IMR-90 (cell line): Measurements from ENCODE around the gene SRC. TPM values are rescaled to one million over a fixed set of nuclear protein-coding genes. Genes with fewer than 3 reads are reported as not detected.

Experiments
- ATAC-seq: fragments of 200-7000 bp; cut with Tn5 transposase; 2 replicates; pipeline ENCODE4 v1.9.1; 2020; ENCODE audit warnings: low read depth, mild to moderate bottlenecking, moderate library complexity
- BruUV-seq: library from RNA; stranded (reverse); fragments of 400-500 nt; replicated peaks from 2 replicates; lab custom pipeline; 2021; lab: Mats Ljungman, UMichigan
- CTCF ChIA-PET: fragments of 300-600 bp; formaldehyde crosslinking; extraction: SDS; loops from one replicate; lab custom pipeline; 2021; ENCODE audit warnings: antibody characterized with exemption; lab: Yijun Ruan, JAX
- POLR2A ChIA-PET: fragments of 300-600 bp; sonication (Branson Sonifier 250); formaldehyde crosslinking; loops from one replicate; lab custom pipeline; 2022; ENCODE audit warnings: antibody characterized with exemption; ENCODE audit not compliant: unreplicated experiment; lab: Charles Lee
- DNase-seq: peaks from one replicate; pipeline ENCODE4 v3.0.0; 2013
- H2AFZ ChIP-seq: replicated peaks from 2 replicates; pipeline ENCODE3; 2013; ENCODE audit warnings: low read length, mild to moderate bottlenecking; ENCODE audit not compliant: poor library complexity
- H2AK5ac ChIP-seq: 2 replicates; pipeline ENCODE4 v1.6.1; 2013; ENCODE audit warnings: low read depth, low read length, inconsistent platforms
- H2AK9ac ChIP-seq: replicated peaks from 2 replicates; pipeline ENCODE3; 2013; ENCODE audit warnings: mild to moderate bottlenecking, low read depth, low read length, moderate library complexity; ENCODE audit not compliant: poor library complexity
- H2BK120ac ChIP-seq: 2 replicates; pipeline ENCODE4 v1.6.1; 2013; ENCODE audit warnings: low read depth, low read length, inconsistent platforms
- H2BK15ac ChIP-seq: 3 replicates; pipeline ENCODE4 v1.6.1; 2013; ENCODE audit warnings: low read depth, low read length, inconsistent platforms
- H2BK20ac ChIP-seq: 2 replicates; pipeline ENCODE4 v1.6.1; 2013; ENCODE audit warnings: low read depth, mild to moderate bottlenecking, inconsistent platforms, low read length, moderate library complexity
- H2BK5ac ChIP-seq: 2 replicates; pipeline ENCODE4 v1.6.1; 2013; ENCODE audit warnings: mild to moderate bottlenecking, low read depth, low read length, inconsistent platforms; ENCODE audit not compliant: poor library complexity, severe bottlenecking
- H3K14ac ChIP-seq: replicated peaks from 2 replicates; pipeline ENCODE4 v1.6.1; 2013; ENCODE audit warnings: low read depth, low read length, inconsistent platforms
- H3K18ac ChIP-seq: 2 replicates; pipeline ENCODE4 v1.6.1; 2013; ENCODE audit warnings: low read depth, low read length, control low read depth
- H3K23ac ChIP-seq: 2 replicates; pipeline ENCODE4 v1.6.1; 2013; ENCODE audit warnings: low read depth, low read length, inconsistent platforms
- H3K27ac ChIP-seq: 2 replicates; pipeline ENCODE4 v1.5.1; 2013; ENCODE audit warnings: mild to moderate bottlenecking, control low read depth, low read length; ENCODE audit not compliant: insufficient read depth
- H3K27me3 ChIP-seq: 2 replicates; pipeline ENCODE4 v1.6.1; 2013; ENCODE audit warnings: low read length; ENCODE audit not compliant: control insufficient read depth, insufficient read depth
- H3K36me3 ChIP-seq: 2 replicates; pipeline ENCODE4 v1.6.1; 2013; ENCODE audit warnings: low read length, mixed read lengths; ENCODE audit not compliant: control insufficient read depth, insufficient read depth
- H3K4ac ChIP-seq: 2 replicates; pipeline ENCODE4 v1.6.1; 2013; ENCODE audit warnings: low read depth, low read length, inconsistent platforms
- H3K4me1 ChIP-seq: 2 replicates; pipeline ENCODE4 v1.6.1; 2013; ENCODE audit warnings: low read length, mixed read lengths; ENCODE audit not compliant: control insufficient read depth, insufficient read depth
- H3K4me2 ChIP-seq: 2 replicates; pipeline ENCODE4 v1.6.1; 2013; ENCODE audit warnings: low read depth, mild to moderate bottlenecking, control low read depth, low read length, moderate library complexity
- H3K4me3 ChIP-seq: 2 replicates; pipeline ENCODE4 v1.5.1; 2013; ENCODE audit warnings: low read depth, mild to moderate bottlenecking, control low read depth, low read length, moderate library complexity; ENCODE audit not compliant: insufficient read depth
- H3K56ac ChIP-seq: 2 replicates; pipeline ENCODE4 v1.6.1; 2013; ENCODE audit warnings: low read length, inconsistent platforms; ENCODE audit not compliant: insufficient read depth; ENCODE audit errors: extremely low read depth
- H3K79me1 ChIP-seq, 2 experiments: 2 replicates each; pipeline ENCODE4 v1.6.1; 2013; ENCODE audit warnings: low read length in 2 of 2, inconsistent platforms in 1 of 2, low read depth in 1 of 2
- H3K9ac ChIP-seq: 2 replicates; pipeline ENCODE4 v1.6.1; 2013; ENCODE audit warnings: low read depth, low read length, control low read depth
- H3K9me1 ChIP-seq: 2 replicates; pipeline ENCODE4 v1.6.1; 2013; ENCODE audit warnings: low read length, inconsistent platforms; ENCODE audit not compliant: insufficient read depth
- H3K9me3 ChIP-seq: 2 replicates; pipeline ENCODE4 v1.6.1; 2013; ENCODE audit warnings: low read length; ENCODE audit not compliant: control insufficient read depth, insufficient read depth
- H4K20me1 ChIP-seq: 2 replicates; pipeline ENCODE4 v1.6.1; 2013; ENCODE audit warnings: low read length, inconsistent platforms; ENCODE audit not compliant: insufficient read depth
- H4K5ac ChIP-seq: 2 replicates; pipeline ENCODE4 v1.6.1; 2013; ENCODE audit warnings: mild to moderate bottlenecking, low read depth, low read length, control low read depth
- H4K8ac ChIP-seq, 2 experiments: 2 replicates each; pipeline ENCODE4 v1.6.1; 2013; ENCODE audit warnings: low read depth in 2 of 2, low read length in 2 of 2, control low read depth in 1 of 2, inconsistent platforms in 1 of 2
- H4K91ac ChIP-seq: 2 replicates; pipeline ENCODE4 v1.6.1; 2013; ENCODE audit warnings: low read depth, low read length, inconsistent platforms; ENCODE audit not compliant: insufficient read depth
- BHLHE40 ChIP-seq: fragments of 150-350 bp; IDR thresholded peaks from 2 replicates; pipeline ENCODE4 v1.6.1; 2016; ENCODE audit warnings: mild to moderate bottlenecking, low read depth, low read length
- FOS ChIP-seq: fragments of 150-350 bp; IDR thresholded peaks from 2 replicates; pipeline ENCODE4 v1.6.1; 2016; ENCODE audit warnings: low read depth, low read length
- SMC3 ChIP-seq: fragments of 150-350 bp; IDR thresholded peaks from 2 replicates; pipeline ENCODE4 v1.6.1; 2016; ENCODE audit warnings: low read depth, mild to moderate bottlenecking, antibody characterized with exemption, low read length, moderate library complexity
- WGBS, 2 experiments: methylation state at CpG; one replicate each; pipeline versions ENCODE4 v1.1.5 to v1.1.7; 2013; ENCODE audit warnings: missing lambda C conversion rate in 2 of 2; ENCODE audit not compliant: insufficient read length in 1 of 2; ENCODE audit errors: extremely low coverage in 2 of 2; 5-methylcytosine and 5-hydroxymethylcytosine counted together
- dilution Hi-C: fragments of 300-500 bp; cut with HindIII; formaldehyde crosslinking; loops from one replicate; pipeline ENCODE4 v1.14.3; 2018; ENCODE audit warnings: low sequenced_read_pairs; ENCODE audit not compliant: unreplicated experiment
- in situ Hi-C: fragments of 300-500 bp; cut with MboI; formaldehyde crosslinking; loops from 3 replicates; pipeline ENCODE4 v1.14.3; 2019; ENCODE audit warnings: low sequenced_read_pairs, inconsistent platforms, mixed read lengths
- intact Hi-C: fragments of 100-400 bp; cut with micrococcal nuclease; formaldehyde crosslinking; loops from 2 replicates; pipeline ENCODE4 v1.10.0; 2022
- polyA plus RNA-seq, 3 experiments: library from polyadenylated mRNA; depleted of rRNA; stranded (reverse); fragments of >200 nt; gene quantifications; 2 replicates each; pipeline ENCODE4 v1.2.3, GENCODE V29; 2012; ENCODE audit warnings: low replicate concordance in 1 of 3
- total RNA-seq: library from RNA; depleted of rRNA; stranded (reverse); fragments of >200 nt; gene quantifications from 2 replicates; pipeline ENCODE4 v1.2.3, GENCODE V29; 2012

SRC gene
- total and polyA plus RNA-seq, 2 of the 4 experiments (the other 2 are of a cell fraction), result 7.0 to 24.2 TPM

DNA sequence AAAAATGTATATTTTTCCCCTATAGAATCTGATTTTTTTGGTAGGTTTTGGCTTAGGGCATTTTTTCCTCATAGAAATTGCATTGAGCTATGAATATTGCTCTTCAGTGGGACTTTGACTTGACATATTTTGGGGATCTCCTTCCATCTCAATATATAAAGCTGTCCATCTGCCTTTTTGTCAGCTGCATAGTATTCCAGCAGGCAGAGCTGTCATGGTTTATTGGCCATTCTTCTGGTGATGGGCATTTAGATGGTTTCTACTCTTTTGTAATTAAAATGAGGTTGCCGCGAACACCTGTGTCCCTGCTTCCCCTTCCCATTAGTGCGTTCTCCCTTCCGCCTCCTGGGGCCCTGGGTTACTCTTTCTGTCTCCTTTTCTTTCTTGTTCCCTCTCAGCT is 95.1 kb downstream of the SRC start:
- no peak overlapping the region for H2BK5ac ChIP-seq
- H2AK9ac ChIP-seq, result no peak overlapping the region
- no peak overlapping the region for H3K4me2 ChIP-seq
- ATAC-seq (no peak), DNase-seq (no peak)
- no TSS peak for BruUV-seq
- H3K4me1 ChIP-seq, result no peaks in the 10 kb centered on the region
- no peak overlapping the region for H3K4ac ChIP-seq
- no peak overlapping the region for H3K23ac ChIP-seq
- no peak overlapping the region for H3K14ac ChIP-seq
- no peak overlapping the region for H4K91ac ChIP-seq
- H3K79me1 ChIP-seq, result no peaks in the 10 kb centered on the region
- H2BK20ac ChIP-seq, result no peak overlapping the region
- no peaks in the 10 kb centered on the region for H3K36me3 ChIP-seq
- no peak overlapping the region for H3K18ac ChIP-seq
- no peak overlapping the region for H3K9ac ChIP-seq
- POLR2A ChIA-PET, result interaction anchor here (0.6 kb wide), 1 partner anchor 9 kb away, joined by 3 read pairs; no protein-coding TSS in a partner anchor
- H3K9me1 ChIP-seq, result 0 out of 2 replicates have a peak, but pooled peaks cover 4% of the 10 kb centered on the region
- no peak overlapping the region for H4K8ac ChIP-seq
- WGBS, 2 experiments, result no CpG with 5 or more reads among the region's 4 CpGs
- dilution Hi-C loops, result no loop called here
- no peaks in the 10 kb centered on the region for H4K20me1 ChIP-seq
- H3K4me3 ChIP-seq, result no peak overlapping the region
- TF ChIP-seq BHLHE40 (no peak), SMC3 (no peak), FOS (no peak)
- CTCF ChIA-PET, result no interaction called here
- in situ Hi-C loops, result no loop called here
- no peaks in the 10 kb centered on the region for H3K9me3 ChIP-seq
- H4K5ac ChIP-seq, result no peak overlapping the region
- H3K56ac ChIP-seq, result no peak overlapping the region
- H2BK120ac ChIP-seq, result no peak overlapping the region
- intact Hi-C loops, result no loop called here
- H3K27ac ChIP-seq, result no peak overlapping the region
- no peak overlapping the region for H2AK5ac ChIP-seq
- H3K27me3 ChIP-seq, result peaks cover 59% of the 10 kb centered on the region
- no peak overlapping the region for H2BK15ac ChIP-seq
- no peak overlapping the region for H2AFZ ChIP-seq
